HEK293T (cell line): ENCODE data around the gene SLC8A1.
"Not testable (repeated sequence)": the region's sequence is repeated elsewhere in the genome, so short reads cannot be mapped to it uniquely, and the experiment has no call there.

Experiments used
- ARNT ChIP-seq: fragments of 450-650 bp; IDR thresholded peaks from 2 replicates; pipeline ENCODE4 v1.6.1; 2017; ENCODE audit warnings: mild to moderate bottlenecking
- BHLHE40 ChIP-seq: fragments of 450-650 bp; IDR thresholded peaks from 2 replicates; pipeline ENCODE4 v1.6.1; 2016; ENCODE audit warnings: mild to moderate bottlenecking, moderate library complexity, borderline replicate concordance
- CTBP1 ChIP-seq: fragments of 450-650 bp; IDR thresholded peaks from 2 replicates; pipeline ENCODE4 v1.6.1; 2016; ENCODE audit warnings: borderline replicate concordance
- ELF4 ChIP-seq: fragments of 450-650 bp; IDR thresholded peaks from 2 replicates; pipeline ENCODE4 v1.6.1; 2017; ENCODE audit warnings: antibody characterized with exemption
- FOXM1 ChIP-seq: fragments of 450-650 bp; IDR thresholded peaks from 2 replicates; pipeline ENCODE4 v1.6.1; 2017; ENCODE audit warnings: mild to moderate bottlenecking, borderline replicate concordance
- HDGF ChIP-seq: fragments of 450-650 bp; IDR thresholded peaks from 2 replicates; pipeline ENCODE4 v1.6.1; 2017; ENCODE audit warnings: antibody characterized with exemption, borderline replicate concordance
- LEF1 ChIP-seq: fragments of 450-650 bp; IDR thresholded peaks from 2 replicates; pipeline ENCODE4 v1.6.1; 2017; ENCODE audit warnings: mild to moderate bottlenecking, borderline replicate concordance
- NFRKB ChIP-seq: fragments of 450-650 bp; IDR thresholded peaks from 2 replicates; pipeline ENCODE4 v1.6.1; 2016; ENCODE audit warnings: mild to moderate bottlenecking, moderate library complexity
- PKNOX1 ChIP-seq: fragments of 450-650 bp; IDR thresholded peaks from 2 replicates; pipeline ENCODE4 v1.6.1; 2016
- TARDBP ChIP-seq: fragments of 450-650 bp; IDR thresholded peaks from 2 replicates; pipeline ENCODE4 v1.6.1; 2016

GRCh38 chr2:40073336-40073735 is 378.6 kb downstream of the SLC8A1 start:
- TF ChIP-seq LEF1, ARNT, NFRKB, CTBP1, PKNOX1, BHLHE40, FOXM1, HDGF, ELF4, TARDBP: not testable (repeated sequence)
